ENCODE data around the gene CIC.
A peak's percentile ranks its signal among the peaks of the same experiment; 100 is the strongest.
"Not testable (repeated sequence)": the region's sequence is repeated elsewhere in the genome, so short reads cannot be mapped to it uniquely, and the experiment has no call there.

The CIC gene

DNA sequence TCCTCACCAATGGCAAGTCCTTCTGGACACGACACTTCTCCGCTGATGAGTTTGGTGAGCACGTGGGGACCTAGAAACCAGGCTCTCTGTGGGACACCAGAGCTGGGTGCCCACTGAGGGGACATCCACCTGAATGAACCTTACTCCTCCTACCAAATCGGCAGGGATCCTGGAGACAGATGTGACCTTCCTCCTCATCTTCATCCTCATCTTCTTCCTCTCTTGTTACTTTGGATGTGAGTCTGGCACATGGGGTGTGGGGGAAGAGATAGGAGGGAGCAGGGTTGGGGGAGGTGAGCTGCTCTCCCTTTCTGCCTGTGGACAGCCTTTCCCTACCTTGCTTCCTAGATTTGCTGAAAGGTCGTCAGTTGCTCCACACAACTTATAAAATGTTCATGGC lies 46.0 kb downstream of the CIC start:
- no peak for DNase-seq

DNA sequence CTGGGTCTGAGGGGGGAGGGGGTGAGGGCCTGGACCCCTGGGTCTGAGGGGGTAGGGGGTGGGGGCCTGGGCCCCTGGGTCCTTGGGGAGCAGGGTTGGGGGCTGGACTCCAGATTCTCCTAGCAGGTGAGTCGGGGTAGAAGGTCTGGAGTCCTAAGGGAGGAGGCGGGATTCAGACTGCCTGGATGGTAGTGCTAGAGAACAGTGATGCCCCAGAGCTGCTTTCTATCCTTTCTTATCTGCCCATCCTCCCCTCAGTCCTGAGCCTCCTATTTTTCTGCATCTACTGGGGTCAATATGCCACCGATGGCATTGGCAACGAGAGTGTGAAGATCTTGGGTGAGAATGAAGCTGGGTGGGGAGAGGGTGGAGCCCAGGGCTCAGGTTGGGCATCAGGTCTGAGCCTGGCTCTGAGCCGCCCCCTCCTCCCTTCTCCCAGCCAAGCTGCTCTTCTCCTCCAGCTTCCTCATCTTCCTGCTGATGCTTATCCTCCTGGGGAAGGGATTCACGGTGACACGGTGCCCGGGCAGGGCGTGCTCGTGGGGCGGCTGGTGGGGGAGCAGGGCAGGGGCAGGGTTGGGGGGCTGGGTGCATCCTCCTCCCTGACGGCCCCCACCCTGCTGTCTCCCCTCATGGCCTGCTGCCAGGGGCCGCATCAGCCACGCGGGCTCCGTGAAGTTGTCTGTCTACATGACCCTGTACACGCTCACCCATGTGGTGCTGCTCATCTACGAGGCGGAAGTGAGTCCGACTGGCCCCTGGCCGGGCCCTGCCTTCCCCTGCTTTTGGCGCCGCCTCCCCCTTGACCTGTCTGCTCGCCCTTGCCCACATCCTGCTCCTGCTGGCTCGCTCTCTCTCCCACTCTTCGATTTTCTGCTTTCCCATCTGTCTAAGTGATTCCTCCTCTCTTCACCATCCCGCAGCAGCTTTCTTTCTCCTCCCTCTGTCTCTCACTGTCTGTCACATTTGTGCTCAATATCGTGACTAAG lies 47.5 kb downstream of the CIC start:
- DNase-seq = no peak

DNA sequence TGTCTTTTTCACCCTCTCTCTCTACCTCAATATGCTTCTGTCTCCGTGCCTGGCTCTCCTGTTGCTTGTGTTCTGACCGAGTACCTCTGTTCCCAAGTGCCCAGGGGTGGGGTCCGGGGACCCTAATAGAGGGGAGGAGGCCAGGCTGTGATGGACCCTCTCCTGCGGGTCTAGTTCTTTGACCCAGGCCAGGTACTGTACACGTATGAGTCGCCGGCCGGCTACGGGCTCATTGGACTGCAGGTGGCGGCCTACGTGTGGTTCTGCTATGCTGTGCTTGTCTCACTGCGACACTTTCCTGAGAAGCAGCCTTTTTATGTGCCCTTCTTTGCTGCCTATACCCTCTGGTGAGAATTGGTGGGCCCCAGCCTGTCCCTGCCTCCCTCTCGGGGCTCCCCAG lies 48.5 kb downstream of the CIC start:
- no peak for DNase-seq

DNA sequence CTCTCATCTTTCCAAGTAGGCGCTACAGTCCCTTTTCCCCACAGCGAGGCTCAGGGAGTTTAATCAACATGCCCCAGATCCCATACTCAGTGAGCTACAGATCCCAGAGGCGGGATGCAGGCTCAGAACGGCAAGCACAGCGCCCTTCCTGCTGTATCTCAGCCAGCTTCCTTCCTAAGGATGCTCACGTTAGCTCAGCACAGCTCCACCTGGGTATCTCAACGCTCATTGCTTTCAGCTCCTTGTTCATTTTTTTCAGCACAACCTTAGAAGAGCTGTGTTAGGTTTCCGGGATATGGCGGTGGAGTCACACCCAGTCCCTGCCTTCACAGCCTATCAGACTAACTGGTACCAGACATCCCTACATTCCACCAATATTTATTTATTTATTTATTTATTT lies 53.3 kb downstream of the CIC start:
- no peak for DNase-seq

DNA sequence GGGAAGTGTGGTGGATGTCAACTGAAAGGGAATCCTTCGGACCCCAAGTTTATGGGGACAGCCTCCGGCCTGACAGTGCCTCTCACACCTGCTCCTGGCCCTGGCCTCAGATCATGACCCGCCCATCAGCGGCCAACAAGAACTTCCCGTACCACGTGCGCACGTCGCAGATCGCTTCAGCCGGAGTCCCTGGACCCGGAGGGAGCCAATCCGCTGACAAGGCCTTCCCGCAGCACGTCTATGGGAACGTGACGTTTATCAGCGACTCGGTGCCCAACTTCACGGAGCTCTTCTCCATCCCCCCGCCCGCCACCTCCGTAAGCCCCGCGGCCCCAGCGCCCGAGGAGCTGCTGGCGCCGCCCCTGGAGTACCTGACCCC lies 54.4 kb downstream of the CIC start:
- DNase-seq = no peak

DNA sequence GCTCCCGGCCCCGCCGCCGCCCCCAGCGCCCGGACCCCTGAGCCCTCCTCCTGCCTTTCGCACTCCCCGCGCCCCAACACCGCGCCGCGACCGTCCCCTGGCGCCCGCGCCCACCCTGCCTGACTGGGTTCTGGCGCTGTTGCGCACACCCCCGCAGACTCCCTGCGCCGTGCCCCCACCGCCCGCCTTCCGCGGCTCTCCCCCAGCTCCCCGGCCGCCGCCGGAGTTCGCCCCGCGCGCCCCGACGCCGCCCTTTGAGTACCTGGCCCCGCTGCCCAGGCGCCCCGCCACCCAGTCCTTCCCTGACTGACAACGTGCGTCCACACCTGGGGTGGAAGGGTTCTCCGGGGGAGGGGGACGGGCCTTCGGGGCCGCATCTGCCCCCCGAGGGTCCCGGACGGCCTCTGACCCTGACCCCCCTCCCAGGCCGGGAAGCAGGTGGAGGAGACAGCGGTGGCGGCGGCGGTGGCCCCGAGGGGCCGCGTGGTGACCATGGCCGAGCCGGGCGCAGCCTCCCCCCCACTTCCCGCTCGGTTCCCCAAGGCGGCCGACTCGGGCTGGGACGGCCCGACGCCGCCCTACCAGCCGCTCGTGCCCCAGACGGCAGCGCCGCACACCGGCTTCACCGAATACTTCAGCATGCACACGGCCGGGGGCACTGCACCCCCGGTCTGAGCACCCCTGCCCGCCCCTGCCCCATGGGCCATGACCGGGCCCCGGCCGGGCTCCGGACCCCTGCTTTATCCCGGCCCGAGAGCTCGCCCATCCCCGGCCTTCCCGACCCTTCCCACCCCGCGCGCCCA lies 55.0 kb downstream of the CIC start:
- DNase-seq = peak; percentile 13

DNA sequence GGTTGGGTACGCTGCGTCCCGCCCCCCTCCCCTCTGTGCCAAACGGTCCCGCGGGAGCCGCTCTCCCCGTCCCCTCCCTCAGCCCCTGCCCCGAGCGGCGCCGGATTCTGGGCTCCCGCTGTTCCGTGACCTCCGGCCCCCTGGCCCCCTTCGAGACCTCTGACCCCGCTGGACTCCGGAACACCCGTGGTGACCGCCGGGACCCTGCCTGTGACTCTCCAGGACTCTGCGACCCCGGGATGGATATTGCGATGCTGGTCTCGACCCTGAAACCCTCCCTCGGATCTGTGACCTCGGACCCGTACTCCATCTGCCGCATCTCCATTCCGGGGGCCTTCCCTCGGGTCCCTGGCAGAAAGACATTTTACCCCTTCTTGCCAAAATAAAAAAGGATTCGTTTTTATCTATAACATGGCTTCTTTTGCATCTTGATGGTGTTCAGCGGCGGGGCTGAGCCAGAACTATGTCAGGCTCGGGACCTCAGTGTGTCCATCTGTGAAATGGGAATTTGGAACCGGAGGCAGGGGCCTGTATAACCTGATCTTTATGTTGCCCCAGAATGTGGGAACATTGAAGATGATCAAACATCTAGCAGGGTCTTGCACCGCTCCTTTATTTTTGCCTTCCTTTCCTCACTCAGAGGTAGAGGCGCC lies 55.7 kb downstream of the CIC start:
- DNase-seq = no peak

DNA sequence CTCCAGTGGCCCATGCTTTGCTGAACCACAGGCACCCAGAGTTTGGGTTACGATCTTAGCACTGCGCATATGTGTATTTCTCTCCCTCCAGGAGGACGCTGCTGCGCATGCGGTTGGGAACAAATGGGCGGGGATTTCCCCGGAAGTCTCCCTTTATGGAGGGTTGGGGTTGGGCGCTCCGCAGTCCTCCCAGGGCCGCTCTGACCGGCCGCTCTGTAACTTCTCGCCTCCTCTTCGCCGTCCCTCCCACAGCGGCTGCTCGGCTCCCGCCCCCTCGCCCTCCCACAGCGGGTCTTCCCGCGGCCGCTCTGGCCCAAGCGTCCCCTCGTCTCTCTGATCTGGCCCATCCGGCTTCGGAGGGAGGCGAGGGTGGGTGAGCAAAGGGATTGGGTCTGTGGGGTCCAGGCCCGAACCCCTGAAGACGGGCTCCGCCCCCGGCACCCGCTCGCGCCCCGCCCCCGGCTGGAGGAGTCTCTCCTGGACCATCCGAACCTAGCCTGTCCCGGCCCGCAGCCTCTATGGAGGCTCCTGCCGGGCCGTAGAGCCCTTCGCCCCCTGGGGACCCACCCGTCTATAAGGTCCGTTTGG lies 56.4 kb downstream of the CIC start, which contains the start of gene MEGF8:
MEGF8 (plus strand) TSS at position 328 of the 588 bp plus-strand sequence. CDS start 609 bp downstream, outside the sequence.
- peak; percentile 95 for DNase-seq

DNA sequence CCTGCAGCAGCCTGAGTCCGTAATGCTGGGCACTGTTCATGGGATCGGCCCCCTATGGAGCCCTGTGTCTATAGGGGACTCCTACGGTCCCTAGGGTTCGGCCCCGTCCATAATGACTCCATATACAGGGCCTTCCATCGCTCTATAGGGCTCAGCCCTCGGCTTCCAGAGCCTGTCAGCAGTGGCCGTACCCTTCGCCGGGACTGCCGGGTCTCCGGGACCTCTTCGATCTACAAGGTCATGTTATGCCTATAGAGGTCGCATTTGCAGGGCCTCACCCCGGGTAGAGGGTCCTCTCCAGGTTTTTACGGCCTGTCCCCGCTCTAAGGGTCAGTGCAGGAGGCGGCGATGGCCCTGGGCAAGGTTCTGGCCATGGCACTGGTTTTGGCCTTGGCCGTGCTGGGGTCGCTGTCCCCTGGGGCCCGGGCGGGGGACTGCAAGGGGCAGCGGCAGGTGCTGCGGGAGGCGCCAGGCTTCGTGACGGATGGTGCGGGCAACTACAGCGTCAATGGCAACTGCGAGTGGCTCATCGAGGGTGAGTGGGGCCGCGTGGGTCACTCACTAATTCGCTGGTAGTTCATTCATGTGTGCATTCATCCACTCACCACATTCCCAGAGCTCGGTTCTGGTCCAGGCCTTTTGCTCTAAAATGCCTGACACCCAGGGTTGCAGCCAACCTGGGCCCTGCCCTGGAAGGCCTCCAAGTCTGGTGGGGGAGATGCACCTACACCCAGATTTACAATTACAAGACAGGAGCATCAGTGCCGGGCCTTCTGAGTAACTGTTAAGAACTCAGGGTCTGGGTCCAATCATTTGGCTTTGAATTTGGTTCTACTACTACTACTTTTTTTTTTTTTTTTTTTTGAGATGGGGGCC lies 57.1 kb downstream of the CIC start:
- peak; percentile 14 for DNase-seq

DNA sequence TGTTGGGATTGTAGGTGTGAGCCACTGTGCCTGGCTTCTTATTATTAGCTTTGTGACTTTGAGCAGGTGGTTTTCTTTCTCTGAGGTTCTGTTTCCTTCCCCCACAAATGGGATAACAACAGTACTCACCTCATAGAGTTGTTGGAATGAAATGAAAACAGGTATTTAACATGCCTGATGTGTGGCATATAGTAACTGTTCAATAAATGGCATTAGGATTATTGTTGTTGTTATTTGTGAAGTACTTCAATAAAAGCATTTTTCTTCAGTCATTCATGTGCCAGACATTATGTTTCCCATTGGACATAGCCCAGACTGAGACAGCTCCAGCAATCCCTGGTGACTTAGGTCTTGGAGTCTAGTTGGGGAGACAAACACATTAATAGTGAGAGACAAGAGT lies 57.9 kb downstream of the CIC start:
- DNase-seq = no peak

DNA sequence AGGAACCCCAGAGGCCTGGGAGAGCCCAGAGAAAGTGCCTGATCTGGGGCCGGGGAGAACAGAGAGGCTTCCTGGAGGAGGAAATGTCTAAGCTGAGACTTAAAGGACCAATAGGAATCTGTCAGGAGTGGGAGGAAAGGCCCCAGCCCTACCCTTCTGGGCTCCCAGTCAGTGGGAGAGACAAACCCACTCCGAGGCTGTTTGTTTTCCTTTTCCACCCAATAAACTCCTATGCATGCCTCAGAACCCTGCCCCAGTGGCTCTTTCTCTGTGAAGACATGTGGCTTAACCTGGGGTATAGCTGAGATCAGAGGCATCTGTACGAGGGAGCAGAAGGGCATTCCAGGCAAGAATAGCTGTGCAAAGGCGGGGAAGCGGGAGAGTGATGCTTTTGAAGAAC lies 58.3 kb downstream of the CIC start:
- no peak for DNase-seq

DNA sequence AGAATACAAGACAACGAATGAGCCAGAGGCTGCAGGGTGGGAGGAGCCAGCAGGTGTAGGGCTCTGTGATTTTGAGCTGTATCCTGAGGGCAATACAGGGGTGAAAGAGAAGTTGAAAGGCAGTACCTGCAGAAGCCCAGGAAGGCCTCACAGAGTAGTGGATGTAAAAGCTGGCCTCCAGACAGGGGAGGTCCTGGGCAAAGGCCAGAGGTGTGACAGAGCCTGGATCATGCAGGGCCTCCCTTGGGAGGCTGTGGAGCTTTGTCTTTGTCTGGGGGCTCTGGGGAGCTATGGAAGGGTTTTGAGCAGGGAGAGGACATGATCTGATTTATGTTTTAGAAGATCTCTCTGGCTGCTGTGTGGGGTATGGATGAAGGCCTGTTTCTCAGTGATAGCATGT lies 59.1 kb downstream of the CIC start:
- DNase-seq = no peak

DNA sequence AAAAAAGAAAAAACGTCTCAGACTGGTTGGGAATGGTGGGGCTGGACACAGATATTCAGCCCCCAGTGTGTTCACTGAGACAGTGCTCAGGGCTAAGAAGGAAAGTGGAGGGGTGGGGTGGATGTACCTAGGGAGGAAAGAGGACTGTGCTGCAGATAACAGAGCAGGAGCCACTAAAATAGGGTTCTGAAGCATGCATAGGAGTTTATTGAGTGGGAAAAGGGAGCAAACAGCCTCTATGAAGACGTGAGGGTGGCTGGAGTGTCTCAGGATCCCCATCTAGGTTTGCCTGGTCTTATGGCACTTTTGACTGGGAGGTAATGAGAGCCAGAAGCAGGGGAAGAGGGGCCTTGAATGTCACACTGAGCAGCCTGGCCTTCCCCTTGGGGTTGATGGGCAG lies 59.8 kb downstream of the CIC start:
- DNase-seq = no peak

DNA sequence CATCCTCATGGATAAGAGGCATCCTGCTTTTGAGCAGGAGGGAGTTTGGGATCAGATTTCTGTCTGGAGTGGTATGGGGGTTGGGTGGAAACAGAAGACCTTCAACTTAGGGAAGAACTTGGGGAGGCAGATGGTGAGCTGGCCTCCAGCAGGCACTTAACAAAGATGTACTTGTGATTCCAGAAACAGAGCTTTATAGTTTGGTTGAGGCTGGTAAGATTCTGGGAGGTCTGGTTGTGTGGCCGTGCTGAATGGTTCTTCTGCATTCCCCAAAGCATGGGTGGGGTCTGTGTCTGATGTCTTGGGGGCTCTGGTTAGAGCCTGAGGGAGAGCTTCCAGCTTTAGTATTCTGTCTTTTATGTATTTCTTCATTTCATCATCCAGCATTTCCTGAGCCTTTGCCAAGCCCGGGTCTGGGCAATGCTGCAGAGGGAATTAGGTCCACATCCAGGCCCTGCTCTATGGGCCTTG lies 61.2 kb downstream of the CIC start:
- DNase-seq = no peak

DNA sequence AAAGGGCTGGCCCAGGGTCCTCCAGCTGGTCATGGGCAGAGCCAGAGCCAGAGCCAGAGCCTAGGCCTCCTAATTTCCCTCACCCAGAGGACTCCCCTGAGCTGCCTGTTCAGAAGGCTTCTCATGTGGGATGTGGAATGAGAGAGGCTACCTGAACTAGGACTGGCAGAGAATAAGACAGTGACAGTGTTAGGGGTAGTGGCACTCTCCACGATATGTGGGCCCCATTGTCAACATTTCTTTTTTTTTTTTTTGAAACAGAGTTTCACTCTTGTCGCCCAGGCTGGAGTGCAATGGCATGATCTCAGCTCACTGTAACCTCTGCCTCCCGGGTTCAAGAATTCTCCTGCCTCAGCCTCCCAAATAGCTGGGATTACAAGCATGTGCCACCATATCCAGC lies 62.3 kb downstream of the CIC start:
- not testable (repeated sequence) for DNase-seq

DNA sequence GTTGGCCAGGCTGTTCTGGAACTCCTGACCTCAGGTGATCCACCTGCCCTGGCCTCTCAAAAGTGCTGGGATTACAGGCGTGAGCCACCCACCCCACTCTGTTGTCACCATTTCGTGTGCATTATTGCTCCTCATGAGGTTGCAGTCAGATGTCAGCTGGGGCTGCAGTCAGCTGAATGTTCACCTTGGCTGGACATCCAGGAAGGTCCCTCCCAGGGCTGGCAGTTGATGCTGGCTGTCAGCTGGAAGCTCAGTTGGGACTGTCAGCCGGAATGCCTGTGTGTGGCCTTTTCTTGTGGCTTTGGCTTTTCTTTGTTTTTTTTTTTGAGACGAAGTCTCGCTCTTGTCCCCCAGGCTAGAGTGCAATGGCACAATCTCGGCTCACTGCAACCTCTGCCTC lies 63.0 kb downstream of the CIC start:
- no peak for DNase-seq

DNA sequence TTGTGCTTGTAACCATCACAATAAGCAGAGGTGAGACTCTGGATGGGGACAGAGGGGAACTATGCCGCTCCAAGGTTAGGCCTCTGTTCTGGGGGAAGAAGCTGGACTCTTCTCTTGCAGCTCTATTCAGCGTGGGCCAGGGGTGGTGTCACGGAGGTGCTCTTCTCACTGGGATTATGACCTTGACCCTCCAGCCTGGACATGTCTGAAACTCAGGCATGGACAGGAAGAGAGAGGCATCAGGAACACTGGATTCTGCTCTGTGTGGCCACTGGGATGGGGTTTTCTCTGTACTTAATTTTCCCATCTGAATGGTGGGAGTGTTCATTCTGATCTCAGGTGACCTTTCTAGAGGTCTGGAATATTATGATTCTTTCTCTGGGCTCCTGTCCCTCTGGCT lies 64.0 kb downstream of the CIC start:
- no peak for DNase-seq

DNA sequence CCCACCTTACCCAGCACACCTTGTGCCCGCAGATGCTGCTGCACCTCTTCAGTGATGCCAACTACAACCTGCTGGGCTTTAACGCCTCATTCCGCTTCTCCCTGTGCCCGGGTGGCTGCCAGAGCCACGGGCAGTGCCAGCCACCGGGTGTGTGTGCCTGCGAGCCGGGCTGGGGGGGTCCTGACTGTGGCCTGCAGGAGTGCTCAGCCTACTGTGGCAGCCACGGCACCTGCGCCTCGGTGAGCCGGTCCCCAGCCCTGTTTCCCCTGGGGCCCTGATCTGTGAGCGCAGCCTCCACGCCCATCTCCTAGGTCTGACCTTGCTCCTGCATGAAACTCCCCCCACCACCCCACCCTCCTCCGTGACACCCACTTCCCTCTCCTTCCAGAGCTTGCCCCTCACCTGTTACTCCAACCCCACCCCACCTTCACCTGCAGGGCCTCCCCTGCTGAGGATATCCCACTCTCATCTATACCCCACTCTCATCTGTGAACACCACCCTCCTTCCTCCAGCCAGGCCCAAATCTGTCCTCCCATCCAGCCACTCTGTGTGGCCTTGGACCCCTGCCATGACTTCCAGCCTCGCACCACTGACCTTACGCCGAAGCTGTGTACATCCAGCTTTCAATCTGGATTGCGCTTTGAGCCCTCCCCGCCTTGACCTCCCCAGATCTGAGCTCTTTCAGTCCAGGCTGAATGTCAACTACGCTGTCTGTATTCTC lies 65.1 kb downstream of the CIC start:
- DNase-seq = no peak

DNA sequence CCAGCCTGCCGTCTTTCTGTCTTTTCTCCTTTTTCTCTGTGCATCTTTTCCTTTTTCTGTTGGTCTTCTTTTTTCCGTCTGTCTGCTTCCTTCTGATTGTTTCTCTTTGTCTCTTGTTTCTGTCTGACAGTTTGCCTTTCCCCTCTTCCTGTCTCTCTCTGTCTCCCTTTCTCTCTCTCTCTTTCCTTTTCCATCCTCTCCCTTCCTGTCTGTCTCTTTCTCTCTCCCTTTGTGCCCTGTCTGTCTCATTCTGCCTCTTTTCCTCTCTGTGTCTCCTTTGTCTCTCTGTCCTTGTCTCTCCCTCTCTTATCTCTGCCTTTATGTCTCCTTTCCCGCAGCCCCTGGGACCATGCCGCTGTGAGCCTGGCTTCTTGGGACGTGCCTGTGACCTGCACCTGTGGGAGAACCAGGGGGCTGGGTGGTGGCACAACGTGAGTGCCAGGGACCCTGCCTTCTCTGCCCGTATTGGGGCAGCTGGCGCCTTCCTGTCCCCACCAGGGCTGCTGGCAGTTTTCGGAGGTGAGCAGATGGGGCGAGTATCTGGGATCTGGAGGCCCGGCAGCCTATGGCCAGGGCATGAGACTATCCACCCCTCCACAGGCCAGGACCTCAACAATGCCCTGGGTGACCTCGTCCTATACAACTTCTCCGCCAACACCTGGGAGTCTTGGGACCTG lies 65.8 kb downstream of the CIC start:
- DNase-seq = no peak

DNA sequence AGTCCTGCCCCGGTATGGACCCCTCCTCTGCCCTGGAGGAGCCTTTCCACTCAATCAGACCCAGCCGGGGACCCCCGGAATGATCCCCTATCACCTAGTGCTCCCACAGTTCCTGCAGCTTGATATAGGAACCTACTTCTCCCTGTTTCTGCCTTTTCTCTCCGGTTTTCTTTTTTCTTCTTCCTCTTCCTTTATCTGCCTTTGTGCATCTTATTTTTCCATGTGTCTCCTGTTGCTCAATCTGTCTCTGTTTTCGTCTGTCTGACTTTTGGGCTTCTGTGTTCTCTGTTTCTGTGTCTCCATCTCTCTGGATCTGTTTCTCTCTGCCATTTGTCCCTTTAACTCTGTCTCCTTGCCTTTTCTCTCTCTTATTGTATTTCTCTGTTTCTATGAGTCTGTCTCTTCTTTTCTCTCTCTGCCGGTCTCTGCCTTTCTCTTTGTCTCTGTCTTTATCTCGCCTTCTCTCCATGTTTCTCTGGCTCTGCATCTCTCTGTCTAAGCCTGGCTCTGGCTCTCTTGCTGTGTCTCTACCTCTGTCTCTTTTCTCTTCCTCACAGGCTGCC lies 66.4 kb downstream of the CIC start:
- DNase-seq = no peak

All from T-helper 9 cell (primary cell).